Breast epithelium (tissue), 3 donors: ENCODE results near the gene TMEM169.

Experiments
- CTCF ChIP-seq, 3 donors: fragments of 450-650 bp; IDR thresholded peaks; one replicate each; pipeline ENCODE4 v1.5.1; 2016 to 2017; ENCODE audit warnings: antibody characterized with exemption in 3 of 3, mild to moderate bottlenecking in 3 of 3, moderate library complexity in 3 of 3
- POLR2AphosphoS5 ChIP-seq, 3 donors: sonication (generic); formaldehyde crosslinking; IDR thresholded peaks; one replicate each; pipeline ENCODE4 v1.6.1; 2017; ENCODE audit warnings: antibody characterized with exemption in 3 of 3

GRCh38 chr2:216119146-216119545 lies 37.4 kb downstream of the TMEM169 start:
- TF ChIP-seq CTCF (IDR thresholded peaks at IDR 0.05): no peak
- no peak for TF ChIP-seq POLR2AphosphoS5 (IDR thresholded peaks at IDR 0.05)
